Limb (tissue), 2 donors: ENCODE data around the gene HLA-DRB1.
A peak's percentile ranks its signal among the peaks of the same experiment; 100 is the strongest.
"Not testable (repeated sequence)": the region's sequence is repeated elsewhere in the genome, so short reads cannot be mapped to it uniquely, and the experiment has no call there.

Source experiments
- DNase-seq, 2 donors: peaks; one replicate each; pipeline ENCODE4 v3.0.0-alpha.2; 2016; ENCODE audit errors: extremely low spot score in 2 of 2

Gene HLA-DRB1

GRCh38 chr6:32589596-32590449 lies at the start of gene HLA-DRB1:
HLA-DRB1 (minus strand) TSS chr6:32589848; CDS start chr6:32589742, 106 bp downstream.
- peak in 1 of 2 donors; percentile 27 for DNase-seq

- no peak for DNase-seq
Measured at GRCh38 chr6:32638532-32639219, 49.0 kb upstream of the HLA-DRB1 start.

GRCh38 chr6:32637883-32638282 lies 48.2 kb upstream of the HLA-DRB1 start:
- DNase-seq, result no peak

- no peak for DNase-seq
Measured at GRCh38 chr6:32637219-32637880, 47.7 kb upstream of the HLA-DRB1 start, which contains the start of gene HLA-DQA1. HLA-DQA1 (plus strand) TSS chr6:32637406; CDS start chr6:32637459, 53 bp downstream.

GRCh38 chr6:32635526-32636123 lies 46.0 kb upstream of the HLA-DRB1 start:
- DNase-seq, result no peak

GRCh38 chr6:32629793-32630192 lies 40.1 kb upstream of the HLA-DRB1 start:
- DNase-seq, result not testable (repeated sequence)

- no peak for DNase-seq
Measured at GRCh38 chr6:32627831-32628230, 38.2 kb upstream of the HLA-DRB1 start.

- no peak for DNase-seq
Measured at GRCh38 chr6:32627249-32627648, 37.6 kb upstream of the HLA-DRB1 start.

- DNase-seq, result no peak
Measured at GRCh38 chr6:32625137-32625536, 35.5 kb upstream of the HLA-DRB1 start.

- DNase-seq, result no peak
Measured at GRCh38 chr6:32624565-32624964, 34.9 kb upstream of the HLA-DRB1 start.

- no peak for DNase-seq
Measured at GRCh38 chr6:32623693-32624092, 34.0 kb upstream of the HLA-DRB1 start.

- no peak for DNase-seq
Measured at GRCh38 chr6:32622545-32623401, 33.1 kb upstream of the HLA-DRB1 start.

GRCh38 chr6:32621372-32621771 lies 31.7 kb upstream of the HLA-DRB1 start:
- no peak for DNase-seq

- DNase-seq, result no peak
Measured at GRCh38 chr6:32617751-32618150, 28.1 kb upstream of the HLA-DRB1 start.

- no peak for DNase-seq
Measured at GRCh38 chr6:32615885-32616532, 26.4 kb upstream of the HLA-DRB1 start.

GRCh38 chr6:32614366-32615081 lies 24.9 kb upstream of the HLA-DRB1 start:
- no peak for DNase-seq

- DNase-seq, result no peak
Measured at GRCh38 chr6:32613475-32613874, 23.8 kb upstream of the HLA-DRB1 start.

GRCh38 chr6:32610682-32611296 lies 21.1 kb upstream of the HLA-DRB1 start:
- DNase-seq, result no peak
